Bronchial epithelial cell (primary cell): ENCODE data around the gene NIN. TPM values are rescaled to one million over a fixed set of nuclear protein-coding genes. Genes with fewer than 3 reads are reported as not detected.

Experiments used
- DNase-seq: peaks from one replicate; pipeline ENCODE4 v3.0.0-alpha.2; 2010; ENCODE audit warnings: low read depth
- FAIRE-seq: peaks from 2 replicates; lab custom pipeline; 2011; peaks lifted over from hg19 to GRCh38; lab: Jason Lieb, UNC
- H3K27me3 ChIP-seq: 2 replicates; pipeline ENCODE4 v1.5.1; 2011; ENCODE audit warnings: low read length; ENCODE audit not compliant: control insufficient read depth, insufficient read depth
- H3K36me3 ChIP-seq: 2 replicates; pipeline ENCODE4 v1.5.1; 2011; ENCODE audit warnings: low read length; ENCODE audit not compliant: control insufficient read depth, insufficient read depth
- H3K4me3 ChIP-seq: 2 replicates; pipeline ENCODE4 v1.5.1; 2011; ENCODE audit warnings: mild to moderate bottlenecking, low read depth, low read length, control low read depth
- total RNA-seq: library from RNA; depleted of rRNA; stranded (reverse); fragments of >200 nt; gene quantifications from 2 replicates; pipeline ENCODE4 v1.2.1, GENCODE V29; 2014
- TF ChIP-seq, protein P1 (sequence below): IDR thresholded peaks from 2 replicates; pipeline ENCODE4 v1.5.1; 2011; ENCODE audit warnings: mild to moderate bottlenecking, moderate library complexity, low read length, control low read depth, inconsistent platforms; ENCODE audit not compliant: insufficient read depth, severe bottlenecking

NIN gene
- total RNA-seq, 1 donor from 2014 or later, result 16.8 TPM

DNA sequence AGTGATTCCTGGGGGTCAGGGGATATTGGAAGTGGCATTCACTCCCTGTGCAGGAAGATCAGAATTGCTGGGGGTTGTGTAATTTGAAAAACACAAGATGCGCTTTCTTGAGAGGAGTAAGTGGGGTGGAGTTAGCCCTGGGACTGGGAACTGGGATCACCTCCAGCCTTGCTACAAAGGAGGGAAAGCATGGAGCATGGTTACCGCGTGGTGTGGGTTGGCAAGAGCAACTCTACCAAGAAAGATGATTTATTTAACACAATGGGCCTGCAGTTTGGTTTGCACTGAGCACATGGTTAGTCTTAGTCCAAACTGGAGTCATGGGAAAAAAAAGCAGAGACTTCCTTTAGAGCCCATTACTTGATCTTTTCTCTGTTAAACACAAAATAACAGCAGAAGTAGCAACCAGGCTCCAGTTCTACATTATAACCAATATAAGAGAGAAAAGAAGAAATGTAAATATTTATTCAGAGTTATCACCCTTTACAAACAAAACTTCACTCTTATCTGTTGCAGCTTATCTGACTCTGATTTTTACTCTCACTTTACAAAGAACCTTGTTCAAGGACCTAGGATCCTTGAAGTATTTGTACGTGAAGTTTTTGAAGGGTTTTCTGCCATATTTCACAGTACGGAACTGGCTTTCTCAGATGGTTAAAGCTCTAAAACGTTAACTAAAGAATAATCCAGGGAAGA is 2.1 kb upstream of the NIN start:
- no peak for FAIRE-seq
- no peaks in the 10 kb centered on the region for H3K36me3 ChIP-seq
- no peak overlapping the region for H3K4me3 ChIP-seq
- DNase-seq, result no peak
- TF ChIP-seq, protein P1, sequence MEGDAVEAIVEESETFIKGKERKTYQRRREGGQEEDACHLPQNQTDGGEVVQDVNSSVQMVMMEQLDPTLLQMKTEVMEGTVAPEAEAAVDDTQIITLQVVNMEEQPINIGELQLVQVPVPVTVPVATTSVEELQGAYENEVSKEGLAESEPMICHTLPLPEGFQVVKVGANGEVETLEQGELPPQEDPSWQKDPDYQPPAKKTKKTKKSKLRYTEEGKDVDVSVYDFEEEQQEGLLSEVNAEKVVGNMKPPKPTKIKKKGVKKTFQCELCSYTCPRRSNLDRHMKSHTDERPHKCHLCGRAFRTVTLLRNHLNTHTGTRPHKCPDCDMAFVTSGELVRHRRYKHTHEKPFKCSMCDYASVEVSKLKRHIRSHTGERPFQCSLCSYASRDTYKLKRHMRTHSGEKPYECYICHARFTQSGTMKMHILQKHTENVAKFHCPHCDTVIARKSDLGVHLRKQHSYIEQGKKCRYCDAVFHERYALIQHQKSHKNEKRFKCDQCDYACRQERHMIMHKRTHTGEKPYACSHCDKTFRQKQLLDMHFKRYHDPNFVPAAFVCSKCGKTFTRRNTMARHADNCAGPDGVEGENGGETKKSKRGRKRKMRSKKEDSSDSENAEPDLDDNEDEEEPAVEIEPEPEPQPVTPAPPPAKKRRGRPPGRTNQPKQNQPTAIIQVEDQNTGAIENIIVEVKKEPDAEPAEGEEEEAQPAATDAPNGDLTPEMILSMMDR, result no peak
- no peaks in the 10 kb centered on the region for H3K27me3 ChIP-seq

- Histone ChIP-seq H3K4me3 (peak overlapping the region; percentile 73), H3K27me3 (no peaks in the 10 kb centered on the region), H3K36me3 (peaks cover under 1% of the 10 kb centered on the region)
- no peak for DNase-seq
- FAIRE-seq, result no peak
- TF ChIP-seq, protein P1, result no peak
These were observed 785 bp upstream of the NIN start for GRCh38 chr14:50831726-50832168.

GRCh38 chr14:50830044-50830931 is 674 bp downstream of the NIN start:
- Histone ChIP-seq H3K4me3 (peak overlapping the region; percentile 73), H3K36me3 (peaks cover 2% of the 10 kb centered on the region), H3K27me3 (no peaks in the 10 kb centered on the region)
- TF ChIP-seq, protein P1, result no peak
- DNase-seq (peak; percentile 38), FAIRE-seq (no peak)

DNA sequence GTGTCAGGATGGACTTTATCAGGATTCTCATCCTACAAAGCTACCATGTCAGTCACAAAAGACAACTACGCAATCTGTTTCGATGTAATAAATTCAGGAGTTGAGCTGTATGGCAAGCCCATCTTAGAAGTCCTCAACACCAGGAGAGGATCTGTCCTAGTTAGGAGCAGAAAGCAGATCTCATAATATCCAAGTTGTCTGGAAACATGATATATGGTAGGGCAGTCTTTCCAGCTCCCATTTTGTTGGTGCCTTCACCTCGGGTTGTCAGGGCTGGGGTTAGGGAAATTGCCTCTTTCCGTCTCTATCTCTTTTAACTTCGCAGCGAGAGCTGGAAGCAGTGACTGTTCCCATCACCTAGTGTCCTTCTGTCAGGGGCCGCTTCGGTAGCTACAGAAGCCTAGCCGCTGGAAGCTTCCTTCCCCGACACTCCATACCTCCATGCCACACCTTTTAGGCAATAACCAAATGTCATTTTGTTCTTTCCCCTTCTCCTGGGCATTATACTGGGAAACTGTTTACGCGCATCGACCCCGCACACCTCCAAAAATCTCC is 1.4 kb downstream of the NIN start:
- DNase-seq, result no peak
- Histone ChIP-seq H3K36me3 (peaks cover 2% of the 10 kb centered on the region), H3K4me3 (peak overlapping the region; percentile 73), H3K27me3 (no peaks in the 10 kb centered on the region)
- FAIRE-seq, result no peak
- TF ChIP-seq, protein P1, result no peak

GRCh38 chr14:50828721-50829488 is 2.1 kb downstream of the NIN start:
- H3K36me3 ChIP-seq, result peaks cover 2% of the 10 kb centered on the region
- DNase-seq (no peak), FAIRE-seq (no peak)
- no peaks in the 10 kb centered on the region for H3K27me3 ChIP-seq
- TF ChIP-seq, protein P1, result no peak
- H3K4me3 ChIP-seq, result no peak overlapping the region
